Iris pigment epithelial cell (primary cell): ENCODE data around the gene KIF1A.
"Not testable (repeated sequence)": the region's sequence is repeated elsewhere in the genome, so short reads cannot be mapped to it uniquely, and the experiment has no call there.

Source experiments
- DNase-seq: peaks from one replicate; pipeline ENCODE4 v3.0.0-alpha.2; 2011; ENCODE audit warnings: low read depth

Gene KIF1A

DNA sequence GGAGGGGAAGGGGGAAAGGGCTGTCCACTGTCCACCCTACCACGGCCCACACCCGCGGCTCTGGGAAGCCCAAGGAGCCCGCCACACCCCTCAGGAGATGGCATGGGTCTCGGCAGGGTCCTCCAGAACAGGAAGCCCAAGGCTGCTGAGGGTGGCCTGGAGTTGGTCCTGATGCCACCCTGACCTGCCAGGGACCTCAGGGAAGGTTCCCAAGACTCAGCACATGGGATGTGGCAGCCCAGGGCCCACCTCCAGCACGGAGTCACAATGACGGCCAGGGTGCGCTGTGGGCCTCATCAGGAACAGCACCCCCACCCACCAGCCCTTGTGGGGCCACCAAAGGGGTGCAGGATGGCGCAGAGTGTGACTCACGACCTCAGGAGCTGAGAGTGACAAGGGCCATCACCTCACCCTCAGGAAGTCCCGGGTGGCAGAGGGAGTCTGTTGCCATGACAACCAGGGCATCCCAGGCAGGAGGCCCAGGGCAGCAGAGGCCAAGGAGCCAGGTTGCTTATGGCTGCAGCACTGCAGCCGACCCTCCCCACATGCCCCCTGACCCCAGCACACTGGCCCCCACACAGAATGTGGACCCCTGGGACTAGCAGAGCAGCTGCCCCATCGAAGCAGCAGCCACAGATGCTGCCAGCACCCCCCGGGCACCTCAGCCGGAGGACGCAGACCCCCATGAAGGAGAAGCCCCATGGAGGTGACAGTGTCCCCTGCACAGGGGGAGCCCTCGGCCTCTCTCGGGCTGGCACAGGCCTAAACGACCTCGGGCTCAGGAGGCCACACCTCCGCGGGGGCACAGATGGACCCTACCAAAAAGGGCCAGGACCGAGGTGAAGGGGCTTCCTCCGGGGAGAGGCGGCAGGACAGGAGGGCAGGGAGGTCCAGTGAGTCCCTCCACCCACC lies 34.3 kb downstream of the KIF1A start:
- DNase-seq, result no peak

- DNase-seq, result no peak
These were observed 35.2 kb downstream of the KIF1A start for GRCh38 chr2:240784629-240785423.

GRCh38 chr2:240783819-240784621 lies 36.0 kb downstream of the KIF1A start:
- no peak for DNase-seq

DNA sequence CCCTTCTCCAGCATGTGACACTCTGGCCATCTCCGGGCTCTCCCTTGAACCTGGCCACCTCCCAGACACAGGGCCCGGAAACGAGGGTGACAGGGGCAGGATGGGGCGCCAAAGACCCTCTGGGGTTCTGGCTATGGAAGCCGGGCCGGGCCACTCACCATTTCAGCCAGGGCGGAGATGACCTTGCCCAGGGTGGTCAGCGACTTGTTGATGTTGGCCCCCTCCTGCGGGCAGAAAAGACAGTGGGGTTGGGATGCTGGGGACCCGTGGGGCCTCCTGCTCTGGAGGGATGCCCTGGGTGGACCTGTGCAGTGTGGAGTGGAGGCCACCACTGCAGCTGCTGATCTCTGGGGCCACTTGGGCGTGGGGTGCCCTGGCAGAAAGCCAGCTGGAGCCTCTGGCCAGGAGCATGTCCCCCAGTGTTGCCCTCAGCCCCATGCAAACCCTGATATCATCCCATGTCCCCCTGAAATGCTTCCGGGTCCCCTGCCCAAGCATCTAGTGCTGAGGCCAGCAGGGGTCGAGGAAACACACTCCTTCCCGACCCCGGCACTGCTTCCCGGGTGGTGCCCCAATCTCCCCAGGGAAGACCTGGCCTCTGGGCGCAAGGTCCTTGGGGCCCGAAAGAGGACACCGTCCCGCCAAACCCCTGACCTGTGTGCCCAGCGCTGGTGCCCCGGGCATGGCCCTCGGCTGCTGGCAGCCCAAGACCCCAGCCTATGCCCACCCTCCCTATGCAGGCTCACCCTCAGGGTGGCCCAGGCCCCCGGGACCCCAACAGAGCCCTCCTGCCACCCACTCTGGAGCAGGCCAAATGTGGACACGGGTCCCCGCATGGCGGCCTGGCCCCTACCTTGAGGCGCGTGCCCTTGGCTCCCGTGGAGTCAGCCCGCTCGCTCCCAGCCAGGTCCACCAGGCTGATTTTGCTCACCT lies 36.9 kb downstream of the KIF1A start:
- no peak for DNase-seq

- no peak for DNase-seq
These were observed 37.7 kb downstream of the KIF1A start for GRCh38 chr2:240782221-240782885.

DNA sequence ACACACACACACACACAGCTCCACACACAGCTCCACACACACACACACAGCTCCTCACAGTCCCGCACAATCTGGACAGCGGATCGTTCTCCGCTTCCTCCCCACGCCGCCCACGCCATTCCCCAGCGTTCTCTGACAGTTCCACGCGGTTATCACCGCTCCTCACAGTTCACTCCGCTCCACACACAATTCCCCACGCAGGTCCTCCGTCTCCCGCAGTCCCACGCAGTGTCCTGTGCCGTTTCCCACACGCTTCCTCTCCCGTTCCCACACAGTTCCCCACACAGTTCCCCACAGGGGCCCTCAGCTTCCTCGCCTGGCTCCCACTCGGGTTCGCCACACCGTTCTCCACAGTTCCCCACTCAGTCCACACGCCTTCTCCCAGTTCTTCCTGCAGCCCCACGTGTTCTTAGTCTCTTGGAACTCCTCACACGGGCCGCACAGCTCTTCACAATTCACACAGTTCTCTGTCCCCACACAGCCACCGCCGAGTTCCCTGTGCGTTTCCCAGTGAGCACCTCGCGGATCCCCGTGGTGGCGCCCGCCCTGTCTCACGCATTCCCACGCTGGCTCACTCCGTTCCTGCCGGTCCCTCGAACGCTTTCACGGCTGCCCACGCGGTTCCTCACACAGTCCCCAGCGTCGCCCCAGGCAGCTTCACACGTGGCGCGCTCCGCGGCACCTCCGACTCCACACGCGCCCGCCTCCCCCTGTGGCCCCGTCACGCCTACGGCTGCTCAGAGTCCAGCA lies 38.4 kb downstream of the KIF1A start:
- DNase-seq, result no peak

DNA sequence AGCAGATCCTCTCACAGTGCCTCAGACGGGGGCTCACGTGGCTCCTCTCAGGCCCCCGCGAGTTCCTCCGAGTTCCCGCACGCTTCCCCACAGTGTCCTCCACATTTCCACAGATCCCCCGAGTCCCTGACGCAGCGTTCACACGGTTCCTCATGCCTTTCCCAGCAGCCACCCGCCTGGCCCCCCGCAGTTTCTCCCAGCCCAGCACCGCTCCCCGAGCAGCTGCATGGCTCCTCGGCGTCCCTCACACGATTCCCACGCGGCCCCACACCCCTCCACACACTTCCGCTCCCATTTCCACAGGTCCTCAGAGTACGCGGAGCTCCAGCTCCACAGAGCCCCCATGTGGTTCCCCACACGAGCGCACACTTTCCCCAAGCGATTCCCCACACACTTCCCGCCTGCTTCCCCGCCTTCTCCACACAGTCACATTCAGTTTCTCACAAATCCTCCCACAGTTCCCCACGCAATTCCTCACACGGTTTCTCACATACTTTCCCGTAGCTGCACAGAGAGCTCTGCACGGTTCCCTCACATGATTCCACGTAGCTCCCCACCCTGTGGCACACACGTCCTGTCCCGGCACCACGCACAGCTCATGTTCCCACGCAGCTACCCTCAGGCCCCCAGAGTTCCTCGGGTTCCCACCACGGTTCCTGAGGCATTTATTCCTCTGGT lies 39.9 kb downstream of the KIF1A start:
- no peak for DNase-seq

GRCh38 chr2:240779250-240779832 lies 40.7 kb downstream of the KIF1A start:
- DNase-seq, result not testable (repeated sequence)

GRCh38 chr2:240778426-240778825 lies 41.6 kb downstream of the KIF1A start:
- no peak for DNase-seq

GRCh38 chr2:240777456-240778212 lies 42.4 kb downstream of the KIF1A start:
- DNase-seq, result no peak

GRCh38 chr2:240775905-240776304 lies 44.1 kb downstream of the KIF1A start:
- DNase-seq, result no peak

GRCh38 chr2:240774856-240775255 lies 45.2 kb downstream of the KIF1A start:
- no peak for DNase-seq

DNA sequence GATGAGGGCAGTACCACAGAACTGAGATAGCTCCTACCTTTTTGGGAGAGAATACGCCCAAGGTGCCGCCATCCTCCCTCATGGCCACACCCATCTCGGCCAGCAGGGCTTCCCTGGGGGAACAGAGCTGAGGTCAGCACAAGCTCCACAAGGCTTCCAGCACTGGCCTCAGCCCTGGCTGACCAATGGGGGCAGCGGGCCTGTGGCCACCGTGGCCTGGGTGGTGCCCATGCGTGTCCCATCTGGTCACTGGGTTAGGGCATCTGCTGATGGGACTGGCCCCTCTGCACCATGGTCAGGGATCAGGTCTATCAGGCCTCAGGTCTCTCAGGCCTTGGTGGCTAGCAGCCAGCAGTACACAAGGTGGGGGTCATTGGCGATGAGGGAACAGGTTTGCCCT lies 50.9 kb downstream of the KIF1A start:
- DNase-seq, result no peak

GRCh38 chr2:240768216-240768615 lies 51.8 kb downstream of the KIF1A start:
- no peak for DNase-seq

DNA sequence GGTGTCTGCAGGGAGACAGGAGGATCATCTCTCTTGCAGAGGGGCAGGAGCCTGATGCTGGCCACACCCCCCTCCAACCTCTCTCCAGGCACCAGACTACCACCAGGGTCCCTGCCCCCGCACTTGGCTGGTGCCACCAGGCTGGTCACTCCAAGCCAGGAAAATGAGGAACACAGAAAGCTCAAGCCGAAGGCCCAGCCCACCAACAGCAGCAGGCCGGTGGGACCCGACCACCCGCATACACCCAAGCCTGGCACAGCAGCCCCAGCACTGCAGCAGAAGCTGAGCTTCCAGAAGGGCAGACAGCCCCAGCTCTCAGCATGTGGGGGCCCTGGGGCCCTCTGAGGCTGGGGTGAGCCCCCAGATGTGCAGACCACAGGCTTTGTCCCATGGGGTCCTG lies 52.7 kb downstream of the KIF1A start:
- DNase-seq, result no peak

DNA sequence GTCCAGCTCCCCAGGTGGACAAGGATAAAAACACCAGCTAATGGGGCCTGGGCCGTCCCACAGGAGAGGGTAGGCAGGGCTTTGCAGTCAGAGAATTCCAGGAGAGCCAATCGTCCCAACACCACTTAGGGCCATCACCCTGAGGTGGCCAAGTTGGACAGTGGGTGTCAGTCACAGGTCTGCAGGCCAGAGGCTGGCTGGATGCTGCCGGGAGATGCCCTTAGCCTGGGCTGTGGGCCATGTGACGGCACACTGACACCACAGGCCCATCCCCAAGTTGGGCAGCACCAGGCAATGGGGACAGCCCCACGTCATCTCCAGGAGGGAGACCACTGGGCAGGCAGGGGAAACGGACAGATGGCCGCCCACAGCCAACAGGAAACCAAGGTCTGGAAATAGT lies 53.9 kb downstream of the KIF1A start:
- no peak for DNase-seq

DNA sequence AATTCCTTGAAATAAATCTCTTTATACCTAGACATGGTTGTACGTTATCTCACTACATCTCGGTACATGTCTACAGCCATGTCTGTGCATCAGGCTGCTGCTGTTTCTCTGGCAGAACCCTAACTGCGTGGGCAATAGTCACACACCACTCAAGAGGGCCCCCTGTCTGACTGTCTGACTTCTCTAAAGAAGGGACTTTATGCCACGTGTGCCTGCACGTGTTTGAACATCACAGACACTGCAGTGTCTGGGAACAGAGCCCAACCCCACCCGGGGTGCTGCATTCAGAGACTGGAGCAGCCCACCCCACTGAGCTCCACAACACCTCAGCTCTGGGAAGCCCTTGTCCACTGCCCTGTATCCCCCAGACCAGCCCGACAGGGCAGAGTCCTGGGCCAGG lies 55.0 kb downstream of the KIF1A start:
- DNase-seq, result no peak

DNA sequence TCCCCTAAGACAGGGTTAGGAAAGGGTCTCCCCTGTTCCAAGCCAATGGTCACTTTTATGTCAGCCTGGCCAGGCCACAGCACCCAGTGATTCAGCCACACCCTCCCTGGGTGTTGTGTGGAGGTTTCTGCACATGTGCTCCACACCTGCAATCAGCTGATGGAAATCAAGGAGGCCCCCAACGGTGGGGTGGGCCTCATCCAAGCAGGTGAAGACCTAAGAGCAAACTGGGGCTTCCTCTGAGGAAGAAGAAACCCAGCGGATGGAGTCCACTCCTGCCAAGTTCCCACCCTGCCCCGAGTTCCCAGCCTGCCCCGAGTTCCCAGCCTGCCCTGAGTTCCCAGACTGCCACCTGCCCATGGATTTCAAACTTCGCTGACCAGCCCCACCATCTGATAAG lies 55.4 kb downstream of the KIF1A start:
- no peak for DNase-seq
